ENCODE results near the gene TEX38. TPM values are rescaled to one million over a fixed set of nuclear protein-coding genes. Genes with fewer than 3 reads are reported as not detected.
"Not testable (repeated sequence)": the region's sequence is repeated elsewhere in the genome, so short reads cannot be mapped to it uniquely, and the experiment has no call there.

The TEX38 gene
- total RNA-seq, 4 donors from 2014 or later: not detected

- Histone ChIP-seq H3K36me3 (no peaks in the 10 kb centered on the region), H3K4me1 (no peaks in the 10 kb centered on the region), H3K27ac (peak overlapping the region; percentile 47 to 72), H3K27me3 (no peaks in the 10 kb centered on the region), H3K9me3 (peaks cover 0 to 3% of the 10 kb centered on the region in 2 donors), H3K4me3 (no peak overlapping the region)
- TF ChIP-seq CTCF (IDR thresholded peaks at IDR 0.05) (no peak), POLR2A (IDR thresholded peaks at IDR 0.05) (no peak)
- intact Hi-C loops (cut with DNase I; ENCODE audit: low total_unique reads): no loop called here
- no peak for DNase-seq
These were observed 17.6 kb upstream of the TEX38 start for GRCh38 chr1:46654012-46654411.

DNA sequence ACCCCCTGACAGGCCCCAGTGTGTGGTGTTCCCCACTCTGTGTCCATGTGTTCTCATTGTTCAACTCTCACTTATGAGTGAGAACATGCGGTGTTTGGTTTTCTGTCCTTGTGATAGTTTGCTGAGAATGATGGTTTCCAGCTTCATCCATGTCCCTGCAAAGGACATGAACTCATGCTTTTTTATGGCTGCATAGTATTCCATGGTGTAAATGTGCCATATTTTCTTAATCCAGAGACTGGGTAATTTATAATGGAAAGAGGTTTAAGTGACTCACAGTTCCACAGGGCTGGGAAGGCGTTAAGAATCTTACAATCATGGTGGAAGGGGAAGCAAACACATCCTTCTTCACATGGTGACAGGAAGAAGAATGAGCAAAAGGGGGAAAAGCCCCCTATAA lies 17.0 kb upstream of the TEX38 start:
- H3K9me3 ChIP-seq; H3K4me1 ChIP-seq; H3K27me3 ChIP-seq; H3K27ac ChIP-seq; H3K36me3 ChIP-seq; DNase-seq; intact Hi-C loops (cut with DNase I; ENCODE audit: low total_unique reads); H3K4me3 ChIP-seq: not testable (repeated sequence)

- Histone ChIP-seq H3K4me3 (no peak overlapping the region), H3K36me3 (no peaks in the 10 kb centered on the region), H3K9me3 (no peaks in the 10 kb centered on the region), H3K4me1 (no peaks in the 10 kb centered on the region), H3K27ac (no peak overlapping the region), H3K27me3 (no peaks in the 10 kb centered on the region)
- no peak for DNase-seq
- intact Hi-C loops (cut with DNase I; ENCODE audit: low total_unique reads): no loop called here
- TF ChIP-seq POLR2A (IDR thresholded peaks at IDR 0.05): no peak
- TF ChIP-seq CTCF (IDR thresholded peaks at IDR 0.05): no peak
These were observed 15.8 kb upstream of the TEX38 start for GRCh38 chr1:46655848-46656247.

GRCh38 chr1:46656643-46657042 lies 15.0 kb upstream of the TEX38 start:
- H3K36me3 ChIP-seq: no peaks in the 10 kb centered on the region
- intact Hi-C loops (cut with DNase I; ENCODE audit: low total_unique reads): no loop called here
- TF ChIP-seq CTCF (IDR thresholded peaks at IDR 0.05) (no peak), POLR2A (IDR thresholded peaks at IDR 0.05) (no peak)

GRCh38 chr1:46657775-46658174 lies 13.9 kb upstream of the TEX38 start:
- Histone ChIP-seq H3K4me1 (no peaks in the 10 kb centered on the region), H3K27me3 (no peaks in the 10 kb centered on the region), H3K4me3 (no peak overlapping the region), H3K27ac (no peak overlapping the region), H3K9me3 (no peaks in the 10 kb centered on the region), H3K36me3 (no peaks in the 10 kb centered on the region)
- no peak for DNase-seq
- intact Hi-C loops (cut with DNase I; ENCODE audit: low total_unique reads): no loop called here
- no peak for TF ChIP-seq CTCF (IDR thresholded peaks at IDR 0.05)
- TF ChIP-seq POLR2A (IDR thresholded peaks at IDR 0.05): no peak

More at GRCh38 chr1:46656643-46657042, 15.0 kb upstream of the TEX38 start:
- no peaks in the 10 kb centered on the region for H3K9me3 ChIP-seq
- no peak for DNase-seq
- H3K4me3 ChIP-seq: no peak overlapping the region
- no peaks in the 10 kb centered on the region for H3K4me1 ChIP-seq
- no peaks in the 10 kb centered on the region for H3K27me3 ChIP-seq
- H3K27ac ChIP-seq: no peak overlapping the region

DNA sequence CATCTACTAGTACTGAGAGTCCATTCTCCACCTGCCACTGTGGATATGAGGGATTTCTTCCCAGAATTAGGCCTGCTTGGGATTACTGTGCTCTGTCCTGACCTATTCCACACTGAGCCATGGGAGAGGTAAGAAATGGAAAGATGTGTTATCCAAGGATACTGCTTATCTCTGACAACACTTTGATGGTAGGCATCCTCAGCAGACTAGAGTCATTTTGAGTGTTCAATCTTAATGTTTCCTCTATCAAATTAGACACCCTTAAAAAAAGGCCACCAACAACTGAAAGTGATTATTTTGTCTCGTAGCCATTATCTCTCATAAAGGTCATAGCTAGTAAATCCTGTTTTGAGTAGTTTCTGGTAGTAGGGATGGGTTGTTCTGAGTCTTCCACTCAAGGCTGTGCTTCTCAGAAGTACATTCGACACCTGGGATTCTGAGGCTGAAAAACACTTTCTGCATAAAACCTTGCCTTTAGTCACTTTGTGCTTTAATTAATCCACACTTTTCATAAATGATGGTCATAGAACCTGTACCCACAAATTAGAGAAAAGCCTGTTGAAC lies 12.3 kb upstream of the TEX38 start:
- no peaks in the 10 kb centered on the region for H3K36me3 ChIP-seq
- H3K27me3 ChIP-seq: no peaks in the 10 kb centered on the region
- H3K4me3 ChIP-seq: no peak overlapping the region
- DNase-seq: no peak
- intact Hi-C loops (cut with DNase I; ENCODE audit: low total_unique reads): no loop called here
- H3K9me3 ChIP-seq: no peaks in the 10 kb centered on the region
- TF ChIP-seq CTCF (IDR thresholded peaks at IDR 0.05) (no peak), POLR2A (IDR thresholded peaks at IDR 0.05) (no peak)
- no peaks in the 10 kb centered on the region for H3K4me1 ChIP-seq
- no peak overlapping the region for H3K27ac ChIP-seq

DNA sequence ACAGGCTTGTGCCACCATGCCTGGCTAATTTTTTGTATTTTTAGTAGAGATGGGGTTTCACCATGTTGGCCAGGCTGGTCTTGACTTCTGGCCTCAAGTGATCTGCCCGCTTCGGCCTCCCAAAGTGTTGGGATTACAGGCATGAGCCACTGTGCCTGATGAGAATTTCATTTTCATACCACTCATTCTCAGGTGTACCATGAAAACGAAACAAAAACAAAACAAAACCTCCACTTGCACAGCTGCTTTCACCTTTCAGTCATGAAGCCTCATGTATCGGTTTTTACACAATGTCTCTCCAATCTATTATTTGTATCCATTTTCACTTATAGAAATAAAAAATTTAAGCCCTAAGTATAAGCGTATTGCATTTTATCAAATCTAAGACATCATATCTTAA lies 11.5 kb upstream of the TEX38 start:
- H3K36me3 ChIP-seq; intact Hi-C loops (cut with DNase I; ENCODE audit: low total_unique reads); DNase-seq; H3K9me3 ChIP-seq; H3K27me3 ChIP-seq; H3K4me3 ChIP-seq; H3K4me1 ChIP-seq; H3K27ac ChIP-seq: not testable (repeated sequence)

DNA sequence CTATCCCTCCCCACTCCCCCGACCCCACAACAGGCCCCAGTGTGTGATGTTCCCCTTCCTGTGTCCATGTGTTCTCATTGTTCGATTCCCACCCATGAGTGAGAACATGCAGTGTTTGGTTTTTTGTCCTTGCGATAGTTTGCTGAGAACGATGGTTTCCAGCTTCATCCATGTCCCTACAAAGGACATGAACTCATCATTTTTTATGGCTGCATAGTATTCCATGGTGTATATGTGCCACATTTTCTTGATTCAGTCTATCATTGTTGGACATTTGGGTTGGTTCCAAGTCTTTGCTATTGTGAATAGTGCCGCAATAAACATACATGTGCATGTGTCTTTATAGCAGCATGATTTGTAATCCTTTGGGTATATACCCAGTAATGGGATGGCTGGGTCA lies 8.7 kb upstream of the TEX38 start:
- H3K9me3 ChIP-seq; H3K27me3 ChIP-seq; DNase-seq; H3K36me3 ChIP-seq; H3K27ac ChIP-seq; H3K4me1 ChIP-seq; intact Hi-C loops (cut with DNase I; ENCODE audit: low total_unique reads); H3K4me3 ChIP-seq: not testable (repeated sequence)
